COLO668 (cell line): ENCODE data around the gene FPGS.
"Not testable (repeated sequence)": the region's sequence is repeated elsewhere in the genome, so short reads cannot be mapped to it uniquely, and the experiment has no call there.

Experiments used
- DNase-seq: peaks from one replicate; lab custom pipeline; 2025; ENCODE audit not compliant: unreplicated experiment; lab: John Stamatoyannopoulos, UW

FPGS gene

GRCh38 chr9:127802576-127803443 is at the start of gene FPGS:
FPGS (plus strand) TSS chr9:127802882; CDS start chr9:127802925, 43 bp downstream.
- peak; percentile 95 for DNase-seq

- DNase-seq: no peak
These were observed 49.5 kb upstream of the FPGS start for GRCh38 chr9:127753148-127753547.

DNA sequence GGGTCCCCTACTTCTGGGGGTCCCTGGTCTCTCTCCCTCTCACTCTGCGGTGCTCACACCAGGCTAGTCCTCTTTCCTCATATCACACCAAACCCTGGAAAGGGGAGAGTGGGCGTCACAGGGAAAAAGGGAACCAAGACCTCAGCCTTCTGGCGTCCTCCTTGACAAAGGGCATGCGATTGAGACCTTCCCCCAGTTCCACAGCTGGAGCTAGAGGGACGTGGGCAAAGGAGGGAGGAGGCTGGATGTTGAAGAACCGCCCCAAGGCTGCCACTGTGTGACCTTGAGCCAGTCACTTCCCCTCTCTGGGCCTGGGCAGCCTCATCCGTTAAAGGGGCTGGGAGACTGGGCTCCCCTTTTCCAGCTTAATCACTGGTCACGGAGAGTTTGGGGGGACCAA is 49.1 kb upstream of the FPGS start:
- no peak for DNase-seq

DNA sequence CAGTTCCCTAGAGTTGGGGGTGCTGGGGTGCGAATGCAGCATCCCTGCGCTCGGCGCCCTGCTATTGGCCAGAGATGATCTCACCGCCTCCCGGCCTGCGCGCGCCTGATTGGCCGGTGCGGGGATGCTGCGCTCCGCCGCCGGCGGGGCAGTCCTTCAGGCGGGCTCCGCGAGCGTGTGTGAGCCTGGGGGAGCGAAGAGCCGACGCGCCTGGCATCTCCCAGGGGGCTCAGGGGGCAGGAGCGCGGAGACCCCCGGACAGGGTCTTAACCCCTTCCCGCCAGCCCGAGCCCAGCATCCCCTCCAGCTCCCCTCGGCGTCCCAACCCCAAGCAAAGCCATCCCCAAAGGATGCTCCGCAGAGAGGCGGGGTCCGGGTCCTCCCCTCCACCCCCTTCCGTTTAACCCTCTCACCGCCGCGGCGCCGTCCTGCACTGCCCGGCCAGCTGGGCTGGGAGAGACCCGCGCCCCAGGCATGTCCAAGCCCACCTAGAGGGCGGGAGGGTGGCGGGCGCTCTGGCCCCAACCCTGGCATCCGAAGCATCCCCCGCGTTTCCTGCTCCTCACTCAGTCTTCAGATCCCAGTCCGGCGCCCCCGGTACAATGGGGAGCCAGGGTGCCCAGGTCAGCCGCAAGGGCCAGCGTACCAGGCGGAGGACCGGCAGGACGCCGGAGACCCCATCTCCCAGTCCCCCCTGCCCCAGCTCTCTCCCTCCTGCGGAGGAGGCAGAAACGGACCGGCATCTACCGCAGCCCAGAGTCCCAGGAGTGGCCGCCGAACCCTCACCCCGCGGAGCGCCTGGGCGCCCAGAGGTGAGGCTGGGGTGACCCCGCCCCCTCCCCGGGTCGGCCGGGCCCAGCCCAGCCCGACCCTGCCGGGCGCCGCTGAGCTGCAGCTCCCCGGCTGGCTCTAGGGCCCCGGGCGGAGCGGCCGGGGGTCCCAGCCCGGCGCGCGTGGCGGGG is 48.3 kb upstream of the FPGS start:
- peak; percentile 43 for DNase-seq

DNA sequence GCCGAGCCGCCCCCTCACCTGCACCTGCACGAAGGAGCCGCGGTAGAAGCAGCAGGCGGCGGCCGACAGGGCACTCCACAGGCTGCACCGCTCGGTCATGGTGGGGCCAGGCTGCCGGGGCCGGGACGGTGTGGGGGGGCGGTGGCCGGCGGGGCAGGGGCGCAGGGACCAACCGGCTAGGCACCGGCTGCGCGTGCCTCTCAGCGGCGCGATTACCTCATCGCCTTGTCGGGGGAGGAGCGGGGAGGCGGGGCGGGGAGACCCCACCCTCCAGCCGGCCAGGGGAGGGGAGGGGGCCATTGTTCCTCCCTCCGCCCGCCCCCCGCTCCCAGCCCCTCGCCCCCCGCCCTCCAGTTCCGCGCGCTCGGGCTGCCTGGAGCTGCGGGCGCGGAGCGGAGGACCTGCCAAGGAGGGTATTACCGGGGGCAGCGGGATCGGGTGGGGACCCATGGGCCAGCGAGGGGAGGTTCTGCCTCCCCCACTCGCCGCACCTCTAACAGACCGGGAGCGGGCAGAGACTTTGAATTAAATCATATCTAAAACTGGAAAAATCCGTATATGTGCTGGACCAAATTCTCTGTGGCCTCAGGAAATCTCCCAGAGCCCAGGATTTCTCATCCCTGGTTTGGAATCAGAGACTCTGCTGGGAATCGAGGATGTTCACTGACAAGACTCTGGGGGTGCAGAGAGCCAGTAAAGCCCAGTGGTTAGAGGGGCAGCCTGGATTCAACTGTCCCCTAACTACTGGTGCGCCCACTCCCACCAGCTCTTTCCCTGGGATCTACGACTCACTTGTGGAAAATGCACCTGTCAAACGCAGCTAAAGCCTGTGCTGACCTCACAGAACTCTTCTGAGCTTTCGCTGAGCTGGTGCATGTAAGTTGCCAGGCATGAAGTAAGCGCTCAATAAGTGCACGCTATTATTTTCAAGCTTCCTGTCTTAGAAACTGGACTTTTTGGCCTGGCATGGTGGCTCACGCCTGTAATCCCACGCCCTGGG is 47.3 kb upstream of the FPGS start:
- DNase-seq: peak; percentile 13

- no peak for DNase-seq
These were observed 46.4 kb upstream of the FPGS start for GRCh38 chr9:127756233-127756632.

DNA sequence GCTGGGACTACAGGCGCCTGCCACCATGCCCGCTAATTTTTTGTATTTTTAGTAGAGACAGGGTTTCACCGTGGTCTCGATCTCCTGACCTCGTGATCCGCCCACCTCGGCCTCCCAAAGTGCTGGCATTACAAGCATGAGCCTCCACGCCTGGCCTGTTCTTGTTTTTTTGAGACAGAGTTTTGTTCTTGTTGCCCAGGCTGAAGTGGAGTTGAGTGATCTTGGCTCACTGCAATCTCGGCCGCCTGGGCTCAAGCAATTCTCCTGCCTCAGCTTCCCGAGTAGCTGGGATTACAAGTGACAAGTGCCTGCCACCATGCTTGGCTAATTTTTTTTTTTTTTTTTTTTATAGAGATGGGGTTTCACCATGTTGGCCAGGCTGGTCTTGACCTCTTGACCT is 45.9 kb upstream of the FPGS start:
- not testable (repeated sequence) for DNase-seq

- no peak for DNase-seq
These were observed 43.8 kb upstream of the FPGS start for GRCh38 chr9:127758843-127759242.

DNA sequence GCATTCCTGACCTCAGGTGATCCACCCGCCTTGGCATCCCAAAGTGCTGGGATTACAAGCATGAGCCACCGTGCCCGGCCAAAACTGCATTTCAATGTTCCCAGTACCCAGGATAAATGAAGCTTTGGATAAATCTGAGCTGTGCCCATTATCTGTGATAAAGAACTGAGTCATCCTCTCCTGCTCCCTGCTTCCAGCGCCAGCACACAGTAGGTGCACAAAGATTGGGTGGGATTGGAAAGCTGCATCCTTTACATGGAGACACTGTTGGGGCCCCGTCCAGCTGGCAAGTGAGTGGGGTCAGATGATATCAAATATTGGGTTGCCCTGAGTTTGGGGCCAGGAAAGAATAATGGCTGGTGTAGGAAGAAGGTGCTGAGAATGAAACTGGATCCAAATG is 41.6 kb upstream of the FPGS start:
- no peak for DNase-seq

DNA sequence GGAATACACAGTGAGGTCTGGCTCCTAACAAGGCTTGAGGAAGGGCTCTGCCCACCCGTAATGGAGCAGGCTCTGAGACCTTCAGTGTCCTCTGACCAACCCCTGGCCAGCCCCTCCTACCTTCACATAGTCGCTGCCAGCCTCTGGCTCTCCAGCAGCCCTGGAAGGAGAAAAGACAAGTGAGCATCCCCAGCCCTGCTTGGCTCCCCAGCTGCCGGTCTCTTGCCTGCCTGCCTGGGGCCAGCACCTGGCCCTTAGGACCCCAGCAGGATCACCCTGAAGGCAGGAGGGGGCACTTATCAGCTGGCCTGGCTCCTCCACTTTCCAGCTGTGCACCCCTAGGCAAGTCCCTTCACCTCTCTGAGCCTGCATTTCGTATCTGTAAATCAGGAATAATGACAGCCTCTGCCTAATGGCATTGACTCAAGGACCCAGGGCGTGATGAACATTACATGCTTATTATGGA is 41.2 kb upstream of the FPGS start:
- DNase-seq: no peak

- DNase-seq: no peak
These were observed 40.5 kb upstream of the FPGS start for GRCh38 chr9:127762111-127762676.

- DNase-seq: peak; percentile 39
These were observed 38.7 kb upstream of the FPGS start for GRCh38 chr9:127763918-127764384.

GRCh38 chr9:127765418-127765817 is 37.3 kb upstream of the FPGS start:
- no peak for DNase-seq

- DNase-seq: no peak
These were observed 35.3 kb upstream of the FPGS start for GRCh38 chr9:127767410-127767809.

- no peak for DNase-seq
These were observed 34.8 kb upstream of the FPGS start for GRCh38 chr9:127767909-127768331.

GRCh38 chr9:127768698-127769097 is 34.0 kb upstream of the FPGS start:
- DNase-seq: no peak

DNA sequence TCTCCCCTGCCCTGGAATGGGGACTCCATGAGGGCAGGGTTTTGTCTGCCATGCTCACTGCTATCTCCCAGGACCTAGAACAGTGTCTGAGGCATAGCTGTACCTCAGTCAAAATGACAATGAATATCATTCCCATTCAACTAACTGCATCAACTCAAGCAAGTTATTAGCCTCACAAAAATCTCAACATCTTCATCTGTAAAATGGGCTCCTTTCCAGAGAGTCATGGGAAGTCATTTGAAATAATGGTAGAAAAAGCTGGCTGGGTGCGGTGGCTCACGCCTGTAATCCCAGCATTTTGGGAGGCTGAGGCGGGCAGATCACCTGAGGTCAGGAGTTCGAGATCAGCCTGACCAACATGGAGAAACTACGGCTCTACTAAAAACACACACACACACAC is 33.6 kb upstream of the FPGS start:
- no peak for DNase-seq

- no peak for DNase-seq
These were observed 32.6 kb upstream of the FPGS start for GRCh38 chr9:127769929-127770582.

GRCh38 chr9:127770583-127770904 is 32.1 kb upstream of the FPGS start:
- no peak for DNase-seq
